Chondrocyte (in vitro differentiated cells): ENCODE results near the gene SLC39A8. TPM values are rescaled to one million over a fixed set of nuclear protein-coding genes. Genes with fewer than 3 reads are reported as not detected.

Experiments used
- DNase-seq: peaks from one replicate; pipeline ENCODE4 v3.0.0; 2021; ENCODE audit warnings: mixed read lengths, low spot score
- H3K27ac Mint-ChIP-seq: one replicate; pipeline ENCODE4 v1.8.0; 2021; ENCODE audit warnings: mild to moderate bottlenecking, moderate library complexity, mixed read lengths; ENCODE audit not compliant: unreplicated experiment
- H3K27me3 Mint-ChIP-seq: 2 replicates; pipeline ENCODE4 v1.8.0; 2021; ENCODE audit warnings: low read depth, mixed read lengths
- H3K36me3 Mint-ChIP-seq: 2 replicates; pipeline ENCODE4 v1.8.0; 2021; ENCODE audit warnings: low read depth, mixed read lengths
- H3K4me1 Mint-ChIP-seq: 2 replicates; pipeline ENCODE4 v1.8.0; 2021; ENCODE audit warnings: low read depth, mild to moderate bottlenecking, mixed read lengths
- H3K4me3 Mint-ChIP-seq: one replicate; pipeline ENCODE4 v1.8.0; 2021; ENCODE audit warnings: mild to moderate bottlenecking, moderate library complexity, mixed read lengths; ENCODE audit not compliant: unreplicated experiment
- H3K9me3 Mint-ChIP-seq: 2 replicates; pipeline ENCODE4 v1.8.0; 2021; ENCODE audit warnings: low read depth, mixed read lengths
- CTCF ChIP-seq: fragments of 200-600 bp; sonication (generic); IDR thresholded peaks from 2 replicates; pipeline ENCODE4 v1.5.0; 2021; ENCODE audit warnings: antibody characterized with exemption, mild to moderate bottlenecking, moderate library complexity
- total RNA-seq: library from RNA; stranded (reverse); gene quantifications from 3 replicates; pipeline ENCODE4 v1.2.1, GENCODE V29; 2021

SLC39A8 gene
- total RNA-seq, 1 donor from 2014 or later: 1.8 TPM

DNA sequence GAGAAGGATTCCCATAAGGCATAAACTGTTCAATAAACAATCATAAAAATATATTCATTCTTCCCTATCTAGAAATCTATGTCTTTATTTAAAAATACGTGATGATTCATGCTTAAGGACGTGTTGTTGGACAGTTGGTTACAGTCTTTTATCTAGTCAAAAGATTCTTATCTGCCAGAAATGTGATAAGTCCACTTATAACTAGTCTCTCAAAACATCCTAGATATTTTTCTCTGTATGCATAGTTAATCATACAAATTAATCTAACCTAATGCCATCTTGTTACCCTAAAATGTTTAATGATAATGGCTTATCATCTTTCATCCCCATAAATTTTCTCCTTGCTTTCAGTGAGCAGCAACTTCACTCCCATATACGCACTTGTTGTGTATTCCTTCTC is 89.0 kb downstream of the SLC39A8 start:
- no peak overlapping the region for H3K27ac Mint-ChIP-seq
- no peaks in the 10 kb centered on the region for H3K9me3 Mint-ChIP-seq
- no peak for TF ChIP-seq CTCF
- H3K27me3 Mint-ChIP-seq: no peaks in the 10 kb centered on the region
- DNase-seq: no peak
- no peak overlapping the region for H3K4me3 Mint-ChIP-seq
- peaks cover 6% of the 10 kb centered on the region for H3K4me1 Mint-ChIP-seq
- H3K36me3 Mint-ChIP-seq: no peaks in the 10 kb centered on the region

DNA sequence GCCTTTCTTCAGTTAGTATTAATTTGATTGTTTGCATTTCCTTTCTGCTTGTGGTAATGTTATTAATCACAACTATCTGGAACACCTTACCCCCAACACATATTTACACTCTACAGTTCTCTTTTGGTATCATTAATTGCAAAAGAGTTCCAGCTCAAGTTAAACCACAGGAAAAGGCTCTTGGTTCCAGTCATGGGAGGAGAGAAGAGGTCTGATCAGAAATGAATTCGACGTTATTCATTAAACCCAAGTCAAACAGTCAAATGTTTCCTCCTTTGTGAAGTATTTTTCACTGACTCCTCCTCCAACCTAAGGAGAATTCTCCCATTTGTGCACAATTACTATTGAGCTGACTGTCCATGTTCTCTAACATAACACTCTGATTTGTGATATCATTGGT is 91.4 kb downstream of the SLC39A8 start:
- no peak for DNase-seq
- Mint-ChIP-seq H3K27me3 (no peaks in the 10 kb centered on the region), H3K9me3 (no peaks in the 10 kb centered on the region), H3K4me3 (no peak overlapping the region), H3K36me3 (no peaks in the 10 kb centered on the region), H3K4me1 (peaks cover 11% of the 10 kb centered on the region), H3K27ac (no peak overlapping the region)
- TF ChIP-seq CTCF: no peak

DNA sequence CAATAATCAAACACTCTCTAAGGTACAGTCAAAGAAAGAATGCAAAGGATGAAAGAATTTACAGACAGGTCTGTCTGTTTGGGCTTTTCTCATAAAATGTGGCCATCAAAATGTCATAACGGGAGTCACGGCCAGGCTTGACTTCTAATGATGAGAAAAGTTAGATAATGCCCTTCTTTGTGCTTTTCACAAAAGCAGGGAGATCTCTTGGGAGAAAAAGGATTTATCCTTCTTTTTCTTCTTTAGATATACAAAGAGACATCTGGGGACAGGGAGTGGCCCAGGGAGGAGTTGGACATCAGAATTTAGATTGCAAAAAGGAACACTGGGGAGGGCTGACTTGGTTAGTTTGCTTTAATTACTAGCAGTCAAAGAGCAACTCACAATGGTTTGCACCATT is 93.1 kb downstream of the SLC39A8 start:
- H3K36me3 Mint-ChIP-seq: no peaks in the 10 kb centered on the region
- H3K4me1 Mint-ChIP-seq: peaks cover 14% of the 10 kb centered on the region
- TF ChIP-seq CTCF: no peak
- H3K9me3 Mint-ChIP-seq: no peaks in the 10 kb centered on the region
- no peaks in the 10 kb centered on the region for H3K27me3 Mint-ChIP-seq
- DNase-seq: no peak
- no peak overlapping the region for H3K4me3 Mint-ChIP-seq
- H3K27ac Mint-ChIP-seq: no peak overlapping the region

DNA sequence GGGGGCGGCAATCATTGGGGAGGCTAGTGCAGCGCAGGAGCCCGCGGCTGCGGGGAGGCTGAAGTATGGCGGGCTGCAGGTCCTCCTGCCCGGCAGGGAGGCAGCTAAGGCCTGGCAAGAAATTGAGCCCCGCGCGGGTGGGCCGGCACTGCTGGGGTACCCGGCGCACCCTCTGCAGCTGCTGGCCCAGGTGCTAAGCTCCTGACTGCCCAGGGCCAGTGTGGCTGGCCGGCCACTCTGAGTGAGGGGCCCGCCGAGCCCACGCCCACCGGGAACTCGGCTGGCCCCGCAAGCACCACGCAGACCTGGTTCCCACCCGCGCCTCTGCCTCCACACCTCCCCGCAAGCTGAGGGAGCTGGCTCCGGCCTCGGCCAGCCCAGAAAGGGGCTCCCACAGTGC is 94.9 kb downstream of the SLC39A8 start:
- H3K27me3 Mint-ChIP-seq: no peaks in the 10 kb centered on the region
- peaks cover 21% of the 10 kb centered on the region for H3K4me1 Mint-ChIP-seq
- no peak for TF ChIP-seq CTCF
- no peak overlapping the region for H3K27ac Mint-ChIP-seq
- DNase-seq: no peak
- H3K4me3 Mint-ChIP-seq: no peak overlapping the region
- no peaks in the 10 kb centered on the region for H3K36me3 Mint-ChIP-seq
- no peaks in the 10 kb centered on the region for H3K9me3 Mint-ChIP-seq

DNA sequence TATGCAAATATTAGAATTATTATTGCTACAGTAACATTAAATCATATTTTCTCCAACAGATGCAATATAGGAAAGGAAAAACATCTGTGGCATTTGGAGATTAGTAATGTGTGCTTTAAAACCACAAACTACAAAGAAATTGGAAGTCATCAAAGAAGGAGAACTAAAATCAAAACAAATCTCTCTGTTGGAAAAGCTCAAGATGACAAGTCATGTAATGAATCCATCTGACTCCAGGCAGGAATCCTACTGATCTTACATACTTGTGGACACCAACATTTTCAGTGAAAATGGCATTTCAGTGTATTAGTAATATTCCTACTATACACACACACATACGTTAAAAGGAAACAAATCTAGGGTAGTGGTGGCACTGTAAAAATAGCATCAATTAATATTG is 98.2 kb downstream of the SLC39A8 start:
- no peak for DNase-seq
- Mint-ChIP-seq H3K36me3 (peaks cover 2% of the 10 kb centered on the region), H3K4me3 (no peak overlapping the region), H3K4me1 (peaks cover 21% of the 10 kb centered on the region), H3K27ac (no peak overlapping the region), H3K27me3 (peaks cover 7% of the 10 kb centered on the region), H3K9me3 (peaks cover 4% of the 10 kb centered on the region)
- TF ChIP-seq CTCF: no peak
